Kidney tubule cell (primary cell): ENCODE results near the gene RBM15.
A peak's percentile ranks its signal among the peaks of the same experiment; 100 is the strongest.

ENCODE experiments used
- DNase-seq: peaks from one replicate; pipeline ENCODE4 v3.0.0-alpha.2; 2018; ENCODE audit warnings: low spot score

RBM15 gene

GRCh38 chr1:110319332-110320167, 19.6 kb upstream of the RBM15 start:
- peak; percentile 18 for DNase-seq

- no peak for DNase-seq
Observed at GRCh38 chr1:110320168-110320518, 19.0 kb upstream of the RBM15 start.

GRCh38 chr1:110321045-110321444, 18.1 kb upstream of the RBM15 start:
- no peak for DNase-seq

- no peak for DNase-seq
Observed at GRCh38 chr1:110321846-110322245, 17.3 kb upstream of the RBM15 start.

- DNase-seq = no peak
Observed at GRCh38 chr1:110324667-110325066, 14.5 kb upstream of the RBM15 start.

GRCh38 chr1:110326826-110327225, 12.4 kb upstream of the RBM15 start:
- DNase-seq = no peak

- DNase-seq = peak; percentile 80
Observed at GRCh38 chr1:110328274-110328673, 10.9 kb upstream of the RBM15 start.

GRCh38 chr1:110328700-110329099, 10.5 kb upstream of the RBM15 start:
- DNase-seq = no peak

- DNase-seq = no peak
Observed at GRCh38 chr1:110335265-110335664, 3.9 kb upstream of the RBM15 start.

- no peak for DNase-seq
Observed at GRCh38 chr1:110336300-110337039, 2.7 kb upstream of the RBM15 start.

GRCh38 chr1:110337704-110338308, 1.4 kb upstream of the RBM15 start:
- peak; percentile 64 for DNase-seq

GRCh38 chr1:110338309-110338885, 780 bp upstream of the RBM15 start:
- DNase-seq = no peak

- peak; percentile 83 for DNase-seq
Observed at GRCh38 chr1:110339407-110340206, 430 bp downstream of the RBM15 start.

- no peak for DNase-seq
Observed at GRCh38 chr1:110340207-110340468, 961 bp downstream of the RBM15 start.

- DNase-seq = no peak
Observed at GRCh38 chr1:110341146-110341871, 2.1 kb downstream of the RBM15 start.

- DNase-seq = no peak
Observed at GRCh38 chr1:110341872-110342331, 2.7 kb downstream of the RBM15 start.

GRCh38 chr1:110343249-110343648, 4.1 kb downstream of the RBM15 start:
- DNase-seq = no peak

GRCh38 chr1:110344152-110344551, 5.0 kb downstream of the RBM15 start:
- no peak for DNase-seq

GRCh38 chr1:110345480-110345879, 6.3 kb downstream of the RBM15 start:
- no peak for DNase-seq

- DNase-seq = no peak
Observed at GRCh38 chr1:110346690-110347089, 7.5 kb downstream of the RBM15 start.

GRCh38 chr1:110347182-110347893, 8.2 kb downstream of the RBM15 start:
- peak; percentile 25 for DNase-seq
